Keratinocyte (primary cell): Measurements from ENCODE around the gene DIAPH2. TPM values are rescaled to one million over a fixed set of nuclear protein-coding genes. Genes with fewer than 3 reads are reported as not detected.

Experiments
- DNase-seq: peaks from one replicate; pipeline ENCODE4 v3.0.0-alpha.2; 2011; ENCODE audit warnings: low read depth, missing footprints, low spot score
- FAIRE-seq: peaks from 2 replicates; lab custom pipeline; 2011; peaks lifted over from hg19 to GRCh38; lab: Jason Lieb, UNC
- H2AFZ ChIP-seq: 2 replicates; pipeline ENCODE4 v1.6.0; 2012; ENCODE audit warnings: low read length, control low read depth, inconsistent platforms; ENCODE audit not compliant: control insufficient read depth
- H3K27ac ChIP-seq: 2 replicates; pipeline ENCODE4 v1.5.1; 2011; ENCODE audit warnings: low read length; ENCODE audit not compliant: control insufficient read depth, insufficient read depth
- H3K27me3 ChIP-seq: 3 replicates; pipeline ENCODE4 v1.6.0; 2011; ENCODE audit warnings: low read length; ENCODE audit not compliant: control insufficient read depth, insufficient read depth; ENCODE audit errors: extremely low read depth
- H3K36me3 ChIP-seq, 2 experiments: 2 replicates in 1 of 2; 3 replicates in 1 of 2; pipeline ENCODE4 v1.5.1; 2011; ENCODE audit warnings: low read length in 2 of 2, mild to moderate bottlenecking in 1 of 2; ENCODE audit not compliant: control insufficient read depth in 2 of 2, insufficient read depth in 2 of 2; ENCODE audit errors: extremely low read depth in 1 of 2
- H3K4me1 ChIP-seq: 3 replicates; pipeline ENCODE4 v1.5.1; 2011; ENCODE audit warnings: low read length; ENCODE audit not compliant: control insufficient read depth, insufficient read depth; ENCODE audit errors: extremely low read depth
- H3K4me2 ChIP-seq: 3 replicates; pipeline ENCODE4 v1.6.0; 2011; ENCODE audit warnings: low read depth, low read length; ENCODE audit not compliant: control insufficient read depth, insufficient read depth; ENCODE audit errors: extremely low read depth
- H3K4me3 ChIP-seq, 3 experiments: fragments of 200-600 bp in 1 of 3; sonication (generic) in 1 of 3; 2 replicates in 2 of 3; 3 replicates in 1 of 3; pipeline ENCODE4 v1.5.1; 2011 to 2016; ENCODE audit warnings: low read length in 3 of 3, mild to moderate bottlenecking in 3 of 3, control low read depth in 2 of 3, inconsistent platforms in 1 of 3, low read depth in 1 of 3, mixed read lengths in 1 of 3, mixed run types in 1 of 3, moderate library complexity in 1 of 3; ENCODE audit not compliant: control insufficient read depth in 2 of 3, insufficient read depth in 2 of 3; ENCODE audit errors: extremely low read depth in 1 of 3
- H3K79me2 ChIP-seq: 2 replicates; pipeline ENCODE4 v1.6.0; 2012; ENCODE audit warnings: low read length; ENCODE audit not compliant: control insufficient read depth, insufficient read depth
- H3K9ac ChIP-seq: 3 replicates; pipeline ENCODE4 v1.6.0; 2011; ENCODE audit warnings: low read length; ENCODE audit not compliant: control insufficient read depth, insufficient read depth; ENCODE audit errors: extremely low read depth
- H3K9me1 ChIP-seq: 3 replicates; pipeline ENCODE4 v1.6.0; 2011; ENCODE audit warnings: low read length; ENCODE audit not compliant: control insufficient read depth, insufficient read depth; ENCODE audit errors: extremely low read depth
- H3K9me3 ChIP-seq: 2 replicates; pipeline ENCODE4 v1.5.1; 2012; ENCODE audit warnings: low read depth, low read length; ENCODE audit not compliant: control insufficient read depth
- H4K20me1 ChIP-seq: 3 replicates; pipeline ENCODE4 v1.6.0; 2011; ENCODE audit warnings: low read length; ENCODE audit not compliant: control insufficient read depth, insufficient read depth; ENCODE audit errors: extremely low read depth
- EZH2 ChIP-seq: IDR thresholded peaks from one replicate; pipeline ENCODE4 v1.6.1; 2012; ENCODE audit warnings: inconsistent platforms, mild to moderate bottlenecking, low read length, moderate library complexity
- dilution Hi-C: fragments of 300-500 bp; cut with MboI; formaldehyde crosslinking; loops from one replicate; pipeline ENCODE4 v1.7.0; 2020; ENCODE audit warnings: low sequenced_read_pairs; ENCODE audit not compliant: extremely low pct_ligation_motif_present
- polyA plus RNA-seq, 5 experiments: library from polyadenylated mRNA; depleted of rRNA in 3 of 5; stranded (reverse) in 3 of 5; stranded (forward) in 1 of 5; unstranded in 1 of 5; fragments of >200 nt; gene quantifications; 1 replicate in 1 of 5; 2 replicates in 3 of 5; 3 replicates in 1 of 5; pipeline versions ENCODE4 v1.2.1 to v1.2.3, GENCODE V29; 2011 to 2012; ENCODE audit warnings: missing spikeins in 2 of 5, low read depth in 1 of 5, low replicate concordance in 1 of 5
- small RNA-seq, 3 experiments: library from RNA; depleted of rRNA; stranded (forward); fragments of <200 nt; gene quantifications; one replicate each; pipeline ENCODE3, GENCODE V24; 2012; ENCODE audit warnings: low read depth in 3 of 3, low replicate concordance in 1 of 3; ENCODE audit not compliant: insufficient read length in 3 of 3
- TF ChIP-seq, protein P1 (sequence below), 3 experiments: IDR thresholded peaks in 1 of 3; conservative IDR thresholded peaks in 1 of 3; optimal IDR thresholded peaks in 1 of 3; 2 replicates in 2 of 3; 3 replicates in 1 of 3; pipeline versions ENCODE3 to v1.5.1; 2011; ENCODE audit warnings: low read length in 3 of 3, mild to moderate bottlenecking in 3 of 3, moderate library complexity in 2 of 3, control low read depth in 1 of 3, inconsistent platforms in 1 of 3; ENCODE audit not compliant: insufficient read depth in 2 of 3; ENCODE audit errors: extremely low read depth in 1 of 3

The DIAPH2 gene
- polyA plus RNA-seq, 1 donor (not counting 4 experiments of a cell fraction or from before 2014, with no cell fraction given) = 7.4 TPM

DNA sequence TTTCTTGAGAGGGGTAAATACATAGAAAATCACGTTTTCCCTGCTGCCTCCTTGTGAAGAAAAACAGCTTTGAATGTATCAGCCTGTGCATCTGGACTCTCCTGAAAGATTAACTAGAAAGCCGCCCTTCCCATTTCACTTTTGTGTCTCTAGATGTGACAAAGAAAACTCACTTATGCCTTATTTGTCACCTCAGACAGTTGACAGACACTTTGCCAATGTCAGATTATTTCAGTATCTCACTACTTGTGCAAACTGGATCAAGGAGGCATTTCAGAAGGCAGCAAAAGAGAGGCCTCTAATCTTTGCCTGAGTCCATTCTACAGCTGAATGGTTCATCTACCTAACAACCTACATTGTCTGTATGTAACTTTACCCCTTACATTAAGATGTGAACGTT is 954.0 kb downstream of the DIAPH2 start:
- Histone ChIP-seq H3K9me1 (no peaks in the 10 kb centered on the region), H3K9me3 (no peaks in the 10 kb centered on the region), H3K36me3 (no peaks in the 10 kb centered on the region), H2AFZ (no peak overlapping the region), H3K27ac (no peak overlapping the region), H3K4me2 (no peak overlapping the region), H3K4me1 (no peaks in the 10 kb centered on the region), H4K20me1 (no peaks in the 10 kb centered on the region), H3K27me3 (no peaks in the 10 kb centered on the region), H3K4me3 (no peak overlapping the region), H3K79me2 (no peaks in the 10 kb centered on the region), H3K9ac (no peak overlapping the region)
- DNase-seq = no peak
- dilution Hi-C loops = no loop called here
- no peak for FAIRE-seq
- TF ChIP-seq, protein P1, sequence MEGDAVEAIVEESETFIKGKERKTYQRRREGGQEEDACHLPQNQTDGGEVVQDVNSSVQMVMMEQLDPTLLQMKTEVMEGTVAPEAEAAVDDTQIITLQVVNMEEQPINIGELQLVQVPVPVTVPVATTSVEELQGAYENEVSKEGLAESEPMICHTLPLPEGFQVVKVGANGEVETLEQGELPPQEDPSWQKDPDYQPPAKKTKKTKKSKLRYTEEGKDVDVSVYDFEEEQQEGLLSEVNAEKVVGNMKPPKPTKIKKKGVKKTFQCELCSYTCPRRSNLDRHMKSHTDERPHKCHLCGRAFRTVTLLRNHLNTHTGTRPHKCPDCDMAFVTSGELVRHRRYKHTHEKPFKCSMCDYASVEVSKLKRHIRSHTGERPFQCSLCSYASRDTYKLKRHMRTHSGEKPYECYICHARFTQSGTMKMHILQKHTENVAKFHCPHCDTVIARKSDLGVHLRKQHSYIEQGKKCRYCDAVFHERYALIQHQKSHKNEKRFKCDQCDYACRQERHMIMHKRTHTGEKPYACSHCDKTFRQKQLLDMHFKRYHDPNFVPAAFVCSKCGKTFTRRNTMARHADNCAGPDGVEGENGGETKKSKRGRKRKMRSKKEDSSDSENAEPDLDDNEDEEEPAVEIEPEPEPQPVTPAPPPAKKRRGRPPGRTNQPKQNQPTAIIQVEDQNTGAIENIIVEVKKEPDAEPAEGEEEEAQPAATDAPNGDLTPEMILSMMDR (optimal IDR thresholded peaks at IDR 0.05 in 1 of 3, IDR thresholded peaks at IDR 0.05 in 1 of 3, conservative IDR thresholded peaks at IDR 0.05 in 1 of 3; ENCODE audit: extremely low read depth in 1 of 3, insufficient read depth in 2 of 3, low read length in 3 of 3) = no peak
- no peak for TF ChIP-seq EZH2

DNA sequence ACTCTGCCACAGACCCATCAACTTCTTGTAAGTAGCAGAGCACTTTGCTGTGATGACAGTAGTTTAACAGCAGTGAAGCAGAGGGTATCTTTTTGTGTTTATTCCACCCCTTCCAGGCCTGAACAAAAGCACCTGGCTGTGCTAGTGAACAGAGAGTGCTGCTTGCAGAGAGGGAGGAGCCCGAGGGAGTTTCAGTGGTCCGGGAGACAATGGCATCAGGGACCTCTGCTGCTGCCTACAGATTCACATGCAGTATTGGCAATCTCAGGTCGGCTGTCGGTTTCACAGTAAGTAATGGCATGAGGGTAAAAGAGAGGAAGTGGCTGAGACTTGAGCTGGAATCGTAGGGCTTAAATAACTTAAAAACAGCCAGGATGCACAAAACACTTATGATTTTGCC is 954.9 kb downstream of the DIAPH2 start:
- dilution Hi-C loops = no loop called here
- FAIRE-seq (no peak), DNase-seq (no peak)
- Histone ChIP-seq H3K36me3 (no peaks in the 10 kb centered on the region), H3K9ac (no peak overlapping the region), H3K9me3 (no peaks in the 10 kb centered on the region), H3K27me3 (no peaks in the 10 kb centered on the region), H2AFZ (no peak overlapping the region), H3K4me1 (no peaks in the 10 kb centered on the region), H3K27ac (no peak overlapping the region), H4K20me1 (no peaks in the 10 kb centered on the region), H3K4me3 (no peak overlapping the region), H3K9me1 (no peaks in the 10 kb centered on the region), H3K79me2 (no peaks in the 10 kb centered on the region), H3K4me2 (no peak overlapping the region)
- TF ChIP-seq, protein P1 (optimal IDR thresholded peaks at IDR 0.05 in 1 of 3, IDR thresholded peaks at IDR 0.05 in 1 of 3, conservative IDR thresholded peaks at IDR 0.05 in 1 of 3; ENCODE audit: extremely low read depth in 1 of 3, insufficient read depth in 2 of 3, low read length in 3 of 3) = no peak
- no peak for TF ChIP-seq EZH2

Small RNA genes lying within 50 kb of the gene (small RNA-seq; reads per million reads assigned to genes)
- gene RF00017 (0 reads per million in 3 experiments), gene RF00019 (0 reads per million in 3 experiments), gene RN7SL74P (0 reads per million in 3 experiments)

Other genes with a start within 250 kb of the DIAPH2 start
- 0.06 to 0.30 TPM (median 0.11 TPM) in 3 replicates for gene RPA4, start 199.1 kb downstream of the DIAPH2 start, polyA plus RNA-seq